GM12878 (cell line): ENCODE measurements around the gene CYS1. TPM values are rescaled to one million over a fixed set of nuclear protein-coding genes. Genes with fewer than 3 reads are reported as not detected.
A peak's percentile ranks its signal among the peaks of the same experiment; 100 is the strongest.

ENCODE experiments used
- ATAC-seq: fragments of 200-7000 bp; cut with Tn5 transposase; 3 replicates; pipeline ENCODE4 v1.9.1; 2020; ENCODE audit warnings: mild to moderate bottlenecking, moderate library complexity
- BruUV-seq: library from RNA; stranded (reverse); fragments of 400-500 nt; replicated peaks from 2 replicates; lab custom pipeline; 2021; lab: Mats Ljungman, UMichigan
- CTCF ChIA-PET: fragments of 300-600 bp; sonication (Branson Sonifier 250); formaldehyde crosslinking; extraction: SDS; loops from one replicate; lab custom pipeline; 2021; ENCODE audit warnings: inconsistent platforms; lab: Yijun Ruan, JAX
- POLR2A ChIA-PET: fragments of 350-600 bp; formaldehyde crosslinking; extraction: SDS; loops from one replicate; lab custom pipeline; 2021; ENCODE audit warnings: inconsistent platforms; lab: Charles Lee
- RAD21 ChIA-PET: fragments of 300-600 bp; sonication (Branson Sonifier 250); formaldehyde crosslinking; loops from one replicate; lab custom pipeline; 2023; ENCODE audit warnings: antibody characterized with exemption; ENCODE audit not compliant: unreplicated experiment; lab: Charles Lee
- SMC1A ChIA-PET: fragments of 300-600 bp; sonication (Branson Sonifier 250); formaldehyde crosslinking; loops from one replicate; lab custom pipeline; 2023; ENCODE audit not compliant: unreplicated experiment, uncharacterized antibody; lab: Charles Lee
- DNase-seq: peaks from one replicate; pipeline ENCODE4 v3.0.0-alpha.2; 2011; ENCODE audit warnings: low read depth, low spot score
- FAIRE-seq: peaks from 3 replicates; lab custom pipeline; 2011; peaks lifted over from hg19 to GRCh38; lab: Jason Lieb, UNC
- H2AFZ ChIP-seq: 2 replicates; pipeline ENCODE4 v1.6.0; 2011; ENCODE audit warnings: low read depth, low read length, control low read depth; ENCODE audit not compliant: control insufficient read depth
- H3K27ac ChIP-seq: 2 replicates; pipeline ENCODE4 v1.5.1; 2011; ENCODE audit warnings: control low read depth; ENCODE audit not compliant: control insufficient read depth, insufficient read depth
- H3K27me3 ChIP-seq, 2 experiments: replicated peaks in 1 of 2; 2 replicates each; pipeline versions ENCODE4 v1.6.0 to v1.6.1; 2011; ENCODE audit warnings: low read length in 1 of 2; ENCODE audit not compliant: control insufficient read depth in 2 of 2, insufficient read depth in 2 of 2
- H3K36me3 ChIP-seq, 2 experiments: 2 replicates each; pipeline ENCODE4 v1.5.1; 2011; ENCODE audit warnings: low read length in 1 of 2; ENCODE audit not compliant: control insufficient read depth in 2 of 2, insufficient read depth in 2 of 2
- H3K4me1 ChIP-seq: 2 replicates; pipeline ENCODE4 v1.6.1; 2011; ENCODE audit warnings: mild to moderate bottlenecking, low read length, moderate library complexity, mixed read lengths; ENCODE audit not compliant: control insufficient read depth, insufficient read depth
- H3K4me2 ChIP-seq: 2 replicates; pipeline ENCODE4 v1.6.0; 2011; ENCODE audit warnings: control low read depth; ENCODE audit not compliant: control insufficient read depth, insufficient read depth
- H3K4me3 ChIP-seq: fragments of 200-600 bp; sonication (generic); 2 replicates; pipeline ENCODE4 v1.5.1; 2016
- H3K79me2 ChIP-seq: 2 replicates; pipeline ENCODE4 v1.6.0; 2011; ENCODE audit warnings: low read length; ENCODE audit not compliant: control insufficient read depth, insufficient read depth
- H3K9ac ChIP-seq: 2 replicates; pipeline ENCODE4 v1.8.0; 2011; ENCODE audit warnings: low read length, control low read depth, mixed read lengths; ENCODE audit not compliant: control insufficient read depth, insufficient read depth
- H3K9me3 ChIP-seq: replicated peaks from 3 replicates; pipeline ENCODE4 v1.5.1; 2011; ENCODE audit warnings: mild to moderate bottlenecking, low read length; ENCODE audit not compliant: control insufficient read depth, insufficient read depth
- H4K20me1 ChIP-seq: 2 replicates; pipeline ENCODE4 v1.6.0; 2011; ENCODE audit not compliant: control insufficient read depth, insufficient read depth
- E4F1 ChIP-seq: fragments of 450-650 bp; IDR thresholded peaks from 2 replicates; pipeline ENCODE4 v1.6.1; 2018; ENCODE audit warnings: borderline replicate concordance, mild to moderate bottlenecking; ENCODE audit not compliant: partially characterized antibody
- SUPT20H ChIP-seq: IDR thresholded peaks from 2 replicates; pipeline ENCODE4 v1.6.1; 2011; ENCODE audit warnings: low read depth, mild to moderate bottlenecking, low read length, moderate library complexity, borderline replicate concordance; ENCODE audit not compliant: control insufficient read depth
- ZNF207 ChIP-seq: fragments of 450-650 bp; IDR thresholded peaks from 2 replicates; pipeline ENCODE4 v1.6.1; 2014; ENCODE audit warnings: antibody characterized with exemption, mild to moderate bottlenecking, borderline replicate concordance
- ZSCAN29 ChIP-seq: fragments of 450-650 bp; IDR thresholded peaks from 2 replicates; pipeline ENCODE4 v1.6.1; 2017; ENCODE audit warnings: mild to moderate bottlenecking, moderate library complexity
- WGBS: methylation state at CpG from one replicate; pipeline ENCODE4 v1.1.6; 2016; ENCODE audit warnings: low lambda C conversion rate; ENCODE audit not compliant: insufficient replicate concordance, insufficient coverage; ENCODE audit errors: missing lambda C conversion rate; 5-methylcytosine and 5-hydroxymethylcytosine counted together
- in situ Hi-C: fragments of 300-500 bp; cut with MboI; formaldehyde crosslinking; loops from 9 replicates; pipeline ENCODE4 v1.14.3; 2018; ENCODE audit warnings: mixed read lengths
- intact Hi-C: fragments of 100-400 bp; cut with micrococcal nuclease; formaldehyde crosslinking; loops from one replicate; pipeline ENCODE4 v1.14.2; 2022; ENCODE audit not compliant: unreplicated experiment
- polyA plus RNA-seq, 11 experiments: library from polyadenylated mRNA; depleted of rRNA in 4 of 11; unstranded in 6 of 11; stranded (reverse) in 5 of 11; fragments of >200 nt; fragmentation: Nextera tagmentation in 4 of 11; fragmentation: Illumina TruSeq in 1 of 11; extraction: Ambion mirVana in 4 of 11; extraction: Trizol in 1 of 11; gene quantifications; 1 replicate in 1 of 11; 2 replicates in 10 of 11; pipeline versions ENCODE4 v1.2.1 to v1.2.3, GENCODE V29; 2011 to 2016; ENCODE audit warnings: inconsistent platforms in 2 of 11, missing spikeins in 2 of 11, low read depth in 1 of 11
- total RNA-seq, 4 experiments: library from RNA; depleted of rRNA in 3 of 4; stranded (reverse); fragments of >200 nt in 3 of 4; fragmentation: Illumina TruSeq in 1 of 4; extraction: Trizol in 1 of 4; gene quantifications; 2 replicates each; pipeline versions ENCODE4 v1.2.1 to v1.2.3, GENCODE V29; 2013 to 2021

CYS1 gene
- total and polyA plus RNA-seq, 10 of the 15 experiments (the other 5 are each of a cell fraction or from before 2014, with no cell fraction given) = 0.35 to 6.4 (median 2.5) TPM

- H3K9me3 ChIP-seq = no peaks in the 10 kb centered on the region
- CTCF ChIA-PET = interaction anchor here (1.4 to 22.8 kb wide), 5 partner anchors 21 to 359 kb away, joined by 4 to 983 read pairs (median 5); no protein-coding TSS in a partner anchor
- H3K9ac ChIP-seq = no peak overlapping the region
- H3K4me3 ChIP-seq = no peak overlapping the region
- in situ Hi-C loops = loop anchor here (5.0 kb wide), 1 partner anchor 361 kb away; no protein-coding TSS in a partner anchor
- no peak overlapping the region for H3K27ac ChIP-seq
- POLR2A ChIA-PET = interaction anchor here (1.4 to 1.5 kb wide), 2 partner anchors 15 to 43 kb away, joined by 3 to 4 read pairs; no protein-coding TSS in a partner anchor
- H3K4me2 ChIP-seq = peak overlapping the region; percentile 41; the same call in 1 of the 2 replicates
- SMC1A ChIA-PET = interaction anchor here (0.5 to 13.9 kb wide), 6 partner anchors 12 to 358 kb away, joined by 3 to 236 read pairs (median 5); no protein-coding TSS in a partner anchor
- no peaks in the 10 kb centered on the region for H3K27me3 ChIP-seq
- RAD21 ChIA-PET = interaction anchor here (1.1 to 13.2 kb wide), 11 partner anchors 9 to 605 kb away, joined by 3 to 216 read pairs (median 4); partner anchors contain the start of genes HPCAL1 and RRM2
- H3K4me1 ChIP-seq = peaks cover 29% of the 10 kb centered on the region
- ATAC-seq (no peak), FAIRE-seq (no peak), DNase-seq (no peak)
- no TSS peak for BruUV-seq
- H3K36me3 ChIP-seq = no peaks in the 10 kb centered on the region
- intact Hi-C loops = no loop called here
- WGBS = 70% methylated on average over 13 of the region's 13 CpGs
- no peaks in the 10 kb centered on the region; the same call in 1 of the 2 replicates for H3K79me2 ChIP-seq
- no peak overlapping the region for H2AFZ ChIP-seq
- TF ChIP-seq ZSCAN29 (no peak), SUPT20H (no peak), ZNF207 (no peak), E4F1 (no peak)
- H4K20me1 ChIP-seq = no peaks in the 10 kb centered on the region
Measured at GRCh38 chr2:10076511-10076910, 3.7 kb downstream of the CYS1 start.
